NCI-H128 (cell line): ENCODE measurements around the gene ITPRIP.

Source experiments
- DNase-seq: peaks from one replicate; lab custom pipeline; 2025; ENCODE audit not compliant: unreplicated experiment; lab: John Stamatoyannopoulos, UW

ITPRIP gene

DNA sequence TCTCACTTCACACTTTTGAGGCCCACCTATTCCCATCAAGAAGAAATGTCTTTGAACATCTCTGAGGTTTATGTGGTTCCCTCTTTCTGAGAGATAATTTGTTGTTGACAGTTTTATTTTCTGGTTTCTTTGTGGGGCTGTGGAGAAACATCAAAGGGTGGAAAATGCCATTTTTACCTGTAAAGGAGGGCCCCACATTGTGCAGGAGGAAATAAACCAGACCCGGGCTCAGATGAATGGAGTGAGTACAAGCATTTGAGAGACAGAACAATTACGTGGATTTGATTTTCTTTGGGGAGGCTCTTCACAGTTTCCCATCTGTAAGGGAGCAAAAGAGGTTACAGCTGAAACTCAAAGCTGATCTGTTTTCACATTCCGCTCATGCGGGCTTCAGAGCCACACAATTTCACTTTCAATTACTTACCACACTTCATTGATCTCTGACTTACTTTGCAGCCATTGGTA lies 29.8 kb downstream of the ITPRIP start:
- no peak for DNase-seq

DNA sequence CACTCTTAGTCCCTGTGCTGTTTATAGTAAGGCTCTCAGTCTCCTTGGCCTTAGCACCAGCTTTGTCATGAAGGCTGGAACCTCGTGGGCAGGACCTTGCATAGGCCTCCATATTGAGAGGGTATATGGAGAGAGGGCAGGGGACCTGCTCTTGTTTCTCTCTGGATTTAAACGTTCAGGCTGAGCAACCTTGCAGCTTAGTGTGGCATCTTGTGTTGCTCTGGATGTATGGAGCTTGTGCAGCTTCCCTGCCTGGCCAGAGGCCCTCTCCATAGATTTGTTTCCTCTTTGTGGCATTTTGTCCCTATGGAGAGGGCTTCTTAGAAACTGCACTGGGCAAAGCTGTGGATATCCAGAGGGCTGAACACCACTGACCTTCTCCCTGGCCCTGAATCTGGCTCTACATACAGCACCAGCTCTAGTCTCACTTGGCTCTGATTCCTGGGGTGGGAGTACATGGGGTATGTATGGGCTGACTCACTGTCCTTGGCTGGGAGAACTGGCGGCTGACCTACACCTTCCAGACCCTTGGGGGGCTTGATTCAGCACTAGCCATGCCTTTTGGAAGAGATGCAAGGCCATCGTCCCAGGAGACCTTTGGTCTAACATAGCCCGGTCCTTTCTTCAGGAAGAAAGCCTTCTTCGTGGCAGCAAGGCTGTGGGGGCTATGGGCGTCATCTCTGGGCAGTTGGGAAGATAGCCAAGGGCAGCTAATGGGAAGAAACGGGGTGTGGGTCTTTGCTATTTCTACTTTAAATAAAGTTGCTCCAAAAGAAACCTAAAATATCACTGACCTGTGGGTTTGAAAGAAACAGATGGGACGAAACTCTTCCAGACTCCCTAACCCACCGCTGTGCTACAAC lies 30.5 kb downstream of the ITPRIP start:
- no peak for DNase-seq

DNA sequence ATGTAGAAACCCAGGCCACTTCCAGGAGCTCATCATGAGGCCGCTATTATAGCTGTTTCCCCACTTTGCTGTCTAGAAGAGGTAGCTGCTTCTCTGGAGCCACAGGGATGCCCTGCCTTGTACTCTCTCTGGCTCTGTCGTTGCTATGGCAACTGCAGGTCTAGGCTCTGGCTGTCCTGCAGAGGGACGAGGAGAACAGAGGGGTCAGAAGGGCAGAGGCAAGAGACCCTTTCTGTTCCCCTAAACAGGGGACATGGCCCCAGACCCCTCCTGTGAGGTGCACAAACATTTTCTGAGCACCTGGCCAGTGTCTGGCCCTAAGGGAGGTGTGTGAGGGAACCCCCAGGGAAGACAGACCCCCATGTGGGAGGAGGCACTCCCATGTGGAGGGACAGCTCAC lies 31.4 kb downstream of the ITPRIP start:
- DNase-seq: no peak

DNA sequence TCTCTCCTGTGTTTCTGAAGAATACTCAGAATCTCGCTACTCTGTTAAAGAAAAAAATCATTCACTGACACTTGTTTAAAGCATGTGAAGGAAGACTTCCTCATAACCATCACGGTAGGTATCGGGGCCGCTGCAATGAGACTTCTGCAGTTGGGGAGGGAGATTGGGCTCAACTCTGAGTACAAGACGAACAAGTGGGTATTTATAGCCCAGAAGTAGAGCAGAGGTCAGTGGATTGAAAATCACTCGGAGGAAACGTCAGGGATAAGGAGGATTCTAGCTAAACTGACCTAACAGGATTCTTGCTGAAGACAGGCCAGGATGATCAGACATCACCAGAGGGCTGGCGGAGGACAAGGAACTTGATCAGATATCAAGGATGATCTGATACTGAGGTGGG lies 33.3 kb downstream of the ITPRIP start:
- no peak for DNase-seq

DNA sequence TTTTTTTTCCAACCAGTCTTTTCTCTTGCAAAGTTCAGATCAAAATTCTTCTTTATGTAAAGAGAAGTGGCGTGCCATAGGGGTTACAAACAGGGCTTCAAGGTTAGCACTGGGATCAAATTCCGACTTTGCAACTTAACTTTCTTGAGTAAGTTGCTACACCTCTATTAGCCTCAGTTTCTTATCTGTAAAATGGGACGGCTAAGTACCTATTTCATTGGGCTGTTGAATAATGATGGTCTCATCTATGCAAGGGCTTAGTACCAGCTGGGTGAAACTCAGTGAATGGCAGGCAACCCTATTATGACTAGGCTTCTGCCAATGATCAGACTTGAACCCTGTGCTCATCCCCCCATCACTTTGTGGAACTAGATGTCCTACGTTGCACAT lies 33.9 kb downstream of the ITPRIP start:
- no peak for DNase-seq

DNA sequence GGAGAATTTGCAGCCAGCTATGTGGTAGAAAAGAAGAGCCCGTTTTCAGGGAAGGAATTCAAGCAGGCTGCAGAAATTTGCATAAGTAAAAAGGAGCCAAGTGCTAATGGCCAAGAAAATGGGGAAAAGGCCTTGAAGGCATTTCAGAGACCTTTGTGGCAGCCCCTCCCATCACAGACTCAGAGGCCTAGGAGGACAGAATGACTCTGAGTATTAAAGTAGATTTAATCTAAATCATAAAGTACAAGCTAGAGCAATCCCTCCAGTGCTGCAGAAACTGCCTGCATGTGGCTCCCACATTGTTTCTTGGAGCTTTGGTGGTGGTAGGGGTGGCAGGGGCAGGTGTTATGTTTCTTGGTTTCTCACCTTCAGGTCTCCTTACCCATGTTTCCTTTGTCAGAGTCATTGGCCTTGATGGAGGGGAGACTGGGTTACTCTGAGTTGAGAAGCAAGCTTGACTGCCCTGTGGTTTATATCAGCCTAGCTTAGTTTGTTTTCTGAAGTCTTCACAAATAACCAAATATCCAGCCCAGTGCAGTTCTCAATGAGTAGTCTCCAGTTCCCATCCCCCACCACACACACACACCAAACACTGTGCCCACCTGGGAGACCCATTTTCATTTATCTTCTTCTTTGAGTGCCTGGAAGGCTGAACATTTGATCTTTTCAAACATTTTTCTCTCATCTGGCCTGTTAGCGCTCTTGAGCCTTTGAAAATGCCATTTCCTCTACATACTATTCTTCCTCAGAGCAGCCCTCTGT lies 34.5 kb downstream of the ITPRIP start:
- no peak for DNase-seq

DNA sequence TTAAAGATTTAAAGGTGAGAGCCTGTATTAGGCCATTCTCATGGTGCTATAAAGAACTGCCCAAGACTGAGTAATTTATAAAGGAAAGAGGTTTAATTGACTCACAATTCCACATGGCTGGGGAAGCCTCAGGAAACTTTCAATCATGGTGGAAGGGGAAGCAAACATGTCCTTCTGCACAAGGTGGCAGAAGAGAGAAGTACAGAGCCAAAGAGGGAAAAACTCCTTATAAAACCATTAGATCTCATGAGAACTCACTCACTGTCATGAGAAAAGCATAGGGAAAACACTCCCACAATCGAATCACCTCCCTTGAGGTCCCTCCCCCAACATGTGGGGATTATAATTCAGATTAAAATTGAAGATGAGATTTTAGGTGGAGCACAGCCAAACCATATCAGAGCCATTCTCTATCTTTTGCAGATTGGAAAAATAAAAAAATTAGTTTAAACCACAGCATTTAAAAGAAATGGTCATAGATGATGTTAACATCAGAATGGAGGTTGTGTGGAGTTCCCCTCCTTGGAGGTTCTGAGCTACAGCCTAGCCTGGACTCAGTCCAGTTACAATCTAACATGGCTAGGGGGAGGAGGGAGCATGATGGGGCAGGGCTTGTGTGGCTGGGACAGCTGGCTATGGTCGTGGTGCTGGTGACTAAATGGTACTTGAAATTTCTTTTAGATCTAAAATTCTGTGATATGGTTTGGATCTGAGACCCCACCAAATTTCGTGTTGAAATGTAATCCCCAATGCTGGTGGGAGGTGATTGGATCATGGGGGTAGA lies 36.2 kb downstream of the ITPRIP start:
- DNase-seq: no peak

DNA sequence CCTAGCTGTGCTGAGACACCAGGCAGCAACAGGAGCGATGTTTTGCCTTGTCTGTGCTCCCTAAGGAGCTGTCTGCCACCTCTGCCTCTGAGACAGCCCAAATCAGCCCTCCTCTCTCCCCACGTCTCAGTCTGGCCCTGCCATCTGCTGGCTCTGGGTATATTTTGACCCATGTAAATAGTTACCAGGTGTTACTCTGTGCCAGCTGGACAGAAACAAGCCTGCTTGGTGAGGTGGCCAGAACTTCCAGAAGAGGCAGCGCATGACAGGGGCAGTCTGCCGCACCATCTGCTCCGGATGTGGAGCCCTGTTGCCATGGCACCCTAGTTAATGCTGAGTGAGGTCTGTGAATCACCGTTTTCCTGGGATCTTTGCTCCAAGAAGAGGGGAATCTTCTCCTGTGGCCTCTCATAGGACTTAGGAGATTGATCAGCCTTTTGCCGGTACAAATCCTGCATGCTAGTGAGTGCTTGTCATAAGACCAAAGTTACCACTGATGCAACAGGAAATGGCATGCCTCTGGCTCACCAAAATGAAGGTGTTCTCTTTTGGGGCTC lies 37.5 kb downstream of the ITPRIP start:
- DNase-seq: peak; percentile 20

DNA sequence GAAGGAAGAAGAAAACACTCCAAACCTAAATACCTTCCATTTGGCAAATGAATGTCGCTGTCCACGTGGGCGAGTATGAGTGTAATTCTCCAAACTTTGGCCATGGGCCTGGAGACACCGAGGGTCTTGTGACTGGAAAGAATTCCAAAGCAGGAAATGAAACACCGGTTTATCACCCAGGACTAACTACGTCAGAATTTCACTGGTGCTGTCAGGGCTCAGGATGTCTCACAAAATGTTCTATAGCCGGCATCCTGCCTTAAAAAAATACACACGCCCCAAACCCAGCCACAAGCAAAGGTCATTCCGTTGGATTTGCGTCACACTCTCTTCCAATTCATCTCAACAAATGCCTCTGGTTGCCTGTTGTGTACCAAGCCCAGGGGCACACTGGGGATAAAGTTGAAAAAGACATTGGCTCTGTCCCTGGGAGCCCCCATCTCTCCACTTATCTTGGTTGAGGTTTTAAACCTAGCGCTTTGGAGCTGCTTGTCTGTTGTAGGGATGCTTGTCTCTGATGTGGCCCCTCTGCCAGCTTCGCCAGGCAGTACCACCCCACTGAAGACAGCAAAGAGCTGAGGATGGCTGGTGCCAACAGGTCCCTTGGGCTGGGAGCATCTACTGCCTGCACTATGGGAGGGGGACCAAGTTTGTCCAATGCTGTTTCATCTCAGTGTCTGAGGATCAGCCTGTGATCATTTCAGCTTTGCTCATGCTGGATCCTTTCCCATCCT lies 38.1 kb downstream of the ITPRIP start:
- DNase-seq: no peak

DNA sequence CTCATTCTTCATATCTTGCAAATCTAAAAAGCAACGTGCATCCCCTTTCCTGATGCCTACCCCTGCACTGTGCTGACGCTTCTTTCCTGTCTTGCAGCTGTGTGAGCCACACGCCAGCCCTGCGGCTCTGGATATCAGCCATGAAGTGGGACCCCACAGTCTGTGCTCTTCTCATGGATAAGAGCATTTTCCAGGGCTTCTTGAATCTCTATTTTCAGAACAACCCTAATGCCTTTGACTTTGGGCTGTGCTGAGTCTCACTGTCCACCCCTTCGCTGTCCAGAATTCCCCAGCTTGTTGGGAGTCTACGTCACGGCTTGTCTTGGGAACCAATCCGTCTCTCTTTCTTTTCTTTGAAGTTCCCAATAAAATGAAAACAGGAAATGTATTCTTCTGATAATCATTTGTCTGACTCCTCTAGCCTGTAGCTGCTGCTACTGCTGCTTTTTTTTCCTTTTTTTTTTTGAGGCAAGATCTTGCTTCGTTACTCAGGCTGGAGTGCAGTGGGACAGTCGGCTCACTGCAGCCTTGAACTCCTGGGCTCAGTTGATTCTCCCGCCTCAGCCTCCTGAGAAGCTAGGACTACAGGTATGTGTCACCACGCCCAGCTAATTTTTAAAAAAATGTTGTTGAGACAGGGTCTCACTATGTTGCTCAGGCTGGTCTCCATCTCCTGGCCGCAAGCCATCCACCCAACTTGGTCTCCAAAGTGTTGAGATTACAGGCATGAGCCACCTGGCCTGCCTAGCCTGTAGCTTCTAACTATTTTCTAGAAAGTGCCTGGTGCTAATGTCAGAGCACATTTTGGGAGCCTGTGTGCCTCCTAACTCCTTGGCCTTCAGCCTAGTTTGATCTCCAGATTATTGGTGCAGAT lies 39.0 kb downstream of the ITPRIP start:
- no peak for DNase-seq

DNA sequence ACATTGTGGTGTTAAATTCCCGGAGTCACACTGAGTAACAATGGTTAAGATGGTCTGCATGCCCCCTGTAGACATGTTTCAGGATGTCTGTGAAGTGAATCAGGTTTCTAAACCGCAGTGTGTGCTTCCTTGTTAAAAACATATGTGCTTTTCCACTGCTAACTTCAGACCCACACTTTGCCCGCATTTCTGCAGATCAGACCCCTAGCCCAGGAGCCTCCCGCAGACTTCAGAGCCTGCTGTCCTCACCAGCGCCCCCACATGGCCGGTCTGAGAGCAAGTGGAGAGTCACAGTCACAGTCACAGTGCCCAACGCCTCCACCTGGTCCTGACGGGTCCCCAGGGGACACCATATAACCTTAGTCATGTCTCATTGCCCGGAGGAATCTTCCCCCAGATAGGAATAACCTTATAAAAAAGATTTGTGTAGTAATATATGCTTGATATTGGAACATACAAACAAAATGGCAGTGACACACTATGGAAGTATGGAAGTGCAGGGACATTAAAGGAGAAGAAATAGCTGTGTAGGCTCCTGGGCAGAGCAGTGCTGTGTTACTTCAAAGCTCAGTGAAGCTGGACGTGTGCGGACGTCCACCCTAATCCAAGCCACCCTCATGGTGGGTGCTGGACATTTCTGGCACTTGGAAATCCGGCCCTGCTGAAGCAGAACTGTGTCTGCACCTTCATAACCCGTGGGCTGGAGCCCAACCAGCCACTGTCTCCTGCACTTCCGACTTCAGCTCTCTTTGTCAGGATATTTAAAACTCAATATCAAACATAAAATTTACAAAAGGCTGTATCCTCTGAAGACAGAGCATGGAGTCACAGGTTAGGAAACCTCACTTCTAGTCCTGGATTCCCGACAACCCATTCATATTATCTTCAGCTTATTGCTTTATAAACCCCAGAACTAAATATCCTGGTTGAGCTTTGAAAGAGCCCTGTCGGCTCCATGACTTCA lies 40.3 kb downstream of the ITPRIP start:
- no peak for DNase-seq

DNA sequence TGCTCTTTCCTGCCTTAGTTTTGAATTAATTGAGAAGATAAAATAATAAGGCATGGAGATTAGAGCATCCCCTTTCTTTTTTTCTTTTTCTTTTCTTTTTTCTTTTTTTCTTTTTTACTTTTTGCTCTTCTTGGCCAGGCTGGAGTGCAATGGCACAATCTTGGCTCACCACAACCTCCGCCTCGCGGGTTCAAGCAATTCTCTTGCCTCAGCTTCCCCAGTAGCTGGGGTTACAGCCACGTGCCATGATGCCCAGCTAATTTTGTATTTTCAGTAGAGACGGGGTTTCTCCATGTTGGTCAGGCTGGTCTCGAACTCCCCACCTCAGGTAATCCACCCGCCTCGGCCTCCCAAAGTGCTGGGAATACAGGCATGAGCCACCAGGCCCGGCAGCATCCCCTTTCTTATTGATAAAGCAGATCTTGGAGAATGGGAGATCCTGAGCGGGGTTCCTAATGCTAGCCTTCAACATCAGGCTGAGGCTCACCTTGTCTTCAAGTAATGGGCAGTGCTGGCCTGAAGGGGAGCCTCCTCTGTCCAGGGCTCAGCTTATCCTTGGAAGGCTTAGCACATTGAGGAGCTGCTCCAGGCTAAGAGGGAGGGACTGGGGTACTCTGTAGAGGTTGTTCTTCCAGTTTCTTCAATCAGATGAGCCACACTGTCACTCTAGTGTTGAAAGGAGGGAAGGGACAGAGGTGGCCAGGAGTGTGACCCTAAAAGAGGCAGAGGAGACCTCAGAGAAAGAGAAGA lies 41.4 kb downstream of the ITPRIP start:
- DNase-seq: no peak

DNA sequence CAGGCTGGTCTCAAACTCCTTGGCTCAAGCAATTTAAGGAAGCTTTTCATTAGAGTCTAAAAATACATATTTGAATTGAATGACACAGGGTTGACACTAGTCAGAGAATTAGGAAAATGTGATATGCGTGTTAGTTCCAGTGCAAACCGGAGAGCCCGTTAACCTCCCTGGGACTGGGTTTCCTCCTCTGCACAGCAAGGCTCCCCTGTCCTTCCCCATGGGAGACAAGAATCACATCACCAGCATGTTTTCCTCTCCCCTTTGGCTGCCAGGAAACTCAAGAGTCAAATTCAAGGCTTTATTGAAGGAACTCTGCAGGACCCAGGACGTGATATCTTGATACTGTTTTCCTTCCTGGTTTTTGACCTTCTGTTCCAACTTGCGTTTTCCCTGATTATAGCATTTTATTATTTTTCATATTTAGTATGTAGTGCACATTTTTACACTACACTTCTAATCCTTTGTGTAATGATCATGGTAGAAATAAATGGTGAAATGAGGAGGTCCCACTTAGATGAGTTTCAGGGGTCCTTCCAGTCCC lies 44.4 kb downstream of the ITPRIP start:
- no peak for DNase-seq

DNA sequence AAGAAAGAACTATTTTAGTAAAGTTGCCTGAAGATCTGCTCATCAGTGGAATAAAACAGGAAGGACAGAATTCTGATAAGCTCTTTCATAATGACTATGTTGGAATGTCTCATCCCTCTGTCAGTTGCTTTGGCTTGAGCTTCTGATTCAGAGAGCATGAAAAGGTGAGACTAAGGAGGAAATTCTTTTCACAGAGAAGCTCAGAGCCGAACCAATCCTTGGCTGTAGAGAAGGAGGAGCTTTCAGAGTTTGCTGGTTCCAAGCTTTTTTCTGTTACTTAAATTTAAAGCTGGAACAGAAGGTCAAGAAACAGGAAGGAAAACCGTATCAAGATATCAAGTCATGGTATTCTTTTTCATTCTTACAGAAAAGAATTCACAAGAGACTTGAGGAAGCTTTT lies 45.3 kb downstream of the ITPRIP start:
- no peak for DNase-seq

DNA sequence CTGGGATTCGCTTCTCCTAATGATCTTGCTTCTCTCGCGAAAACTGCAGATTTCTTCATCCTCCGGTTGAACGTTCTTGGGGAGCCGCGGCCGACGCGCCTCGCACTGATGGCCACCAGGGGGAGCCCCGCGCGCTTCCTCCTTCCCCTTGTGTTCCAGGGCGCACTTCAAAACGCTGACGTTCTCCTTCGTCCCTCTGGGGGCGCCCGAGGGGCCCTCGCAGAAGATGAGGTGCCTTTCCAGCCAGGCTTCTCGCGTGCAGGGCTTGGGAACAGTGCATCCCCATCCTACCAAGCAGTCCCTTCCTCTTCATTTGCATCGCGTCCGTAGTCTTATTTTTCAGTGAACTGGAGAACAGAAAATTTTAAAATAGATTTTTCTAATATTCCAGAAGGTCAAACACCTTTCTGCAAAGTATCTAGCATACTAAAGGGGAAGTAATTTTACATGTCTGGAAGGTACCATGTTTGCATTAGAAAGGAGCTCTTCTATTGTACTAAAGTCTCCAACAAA lies 46.8 kb downstream of the ITPRIP start:
- DNase-seq: peak; percentile 63

DNA sequence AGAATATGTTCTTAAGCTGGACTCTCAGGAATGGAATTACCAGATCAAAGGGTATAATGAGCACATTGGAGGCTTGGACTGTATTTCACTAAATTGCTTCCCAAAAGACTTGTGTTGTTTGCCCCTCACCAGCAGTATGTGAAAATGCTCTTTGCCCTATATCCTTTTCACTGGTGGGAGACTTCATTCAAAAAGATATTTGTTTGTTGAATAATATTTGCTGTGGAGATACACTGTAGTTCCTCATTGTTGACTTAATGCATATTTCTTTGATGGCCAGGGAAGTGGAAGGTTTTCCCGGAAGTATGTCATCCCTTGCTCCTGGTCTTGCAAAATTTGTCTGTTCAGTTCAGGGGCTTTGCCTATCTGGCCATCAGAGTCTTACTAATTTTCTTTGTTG lies 49.9 kb downstream of the ITPRIP start:
- no peak for DNase-seq

DNA sequence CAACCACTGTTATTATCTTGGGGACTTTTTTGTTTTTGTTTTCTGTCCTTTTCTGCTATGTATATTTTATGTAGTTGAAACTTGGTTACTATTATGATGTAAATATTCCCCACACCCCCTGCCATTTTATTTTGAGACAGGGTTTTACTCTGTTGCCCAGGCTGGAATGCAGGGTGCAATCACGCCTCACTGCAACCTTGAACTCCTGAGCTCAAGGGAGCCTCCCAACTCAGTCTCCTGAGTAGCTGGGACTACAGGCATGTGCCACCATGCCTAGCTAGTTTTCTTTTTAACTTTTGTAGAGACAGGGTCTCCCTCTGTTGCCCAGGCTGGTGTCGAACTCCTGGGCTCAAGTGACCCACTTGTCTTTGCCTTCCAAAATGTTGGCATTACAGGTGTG lies 51.3 kb downstream of the ITPRIP start:
- no peak for DNase-seq
